MCF 10A (cell line): Measurements from ENCODE around the gene ARHGAP15. TPM values are rescaled to one million over a fixed set of nuclear protein-coding genes. Genes with fewer than 3 reads are reported as not detected.

Source experiments
- BruUV-seq: library from RNA; stranded (reverse); fragments of 400-500 nt; replicated peaks from 2 replicates; lab custom pipeline; 2021; lab: Mats Ljungman, UMichigan
- CTCF ChIA-PET: fragments of 300-600 bp; sonication (Branson Sonifier 250); formaldehyde crosslinking; extraction: SDS; loops from one replicate; lab custom pipeline; 2021; ENCODE audit warnings: antibody characterized with exemption, inconsistent platforms; lab: Yijun Ruan, JAX
- POLR2A ChIA-PET: fragments of 300-600, 350-650 bp; sonication (Branson Sonifier 250); formaldehyde crosslinking; extraction: SDS; loops from one replicate; lab custom pipeline; 2020; ENCODE audit warnings: antibody characterized with exemption, inconsistent platforms; lab: Yijun Ruan, JAX
- DNase-seq: peaks from one replicate; pipeline ENCODE4 v3.0.0-alpha.2; 2018; ENCODE audit not compliant: unreplicated experiment
- H3K27ac Mint-ChIP-seq: one replicate; pipeline ENCODE4 v1.8.0; 2022; ENCODE audit warnings: mild to moderate bottlenecking, low read depth, mixed read lengths; ENCODE audit not compliant: unreplicated experiment
- H3K27me3 Mint-ChIP-seq: one replicate; pipeline ENCODE4 v1.8.0; 2022; ENCODE audit warnings: mixed read lengths; ENCODE audit not compliant: insufficient read depth, unreplicated experiment
- H3K36me3 Mint-ChIP-seq: one replicate; pipeline ENCODE4 v1.8.0; 2022; ENCODE audit warnings: mild to moderate bottlenecking, moderate library complexity, mixed read lengths; ENCODE audit not compliant: insufficient read depth, unreplicated experiment
- H3K4me1 Mint-ChIP-seq: one replicate; pipeline ENCODE4 v1.8.0; 2022; ENCODE audit warnings: mixed read lengths; ENCODE audit not compliant: insufficient read depth, unreplicated experiment
- H3K4me3 Mint-ChIP-seq: one replicate; pipeline ENCODE4 v1.8.0; 2022; ENCODE audit warnings: mild to moderate bottlenecking, moderate library complexity, mixed read lengths; ENCODE audit not compliant: unreplicated experiment
- H3K9me3 Mint-ChIP-seq: one replicate; pipeline ENCODE4 v1.8.0; 2022; ENCODE audit warnings: mixed read lengths; ENCODE audit not compliant: unreplicated experiment
- CTCF ChIP-seq: fragments of 200-600 bp; IDR thresholded peaks from one replicate; pipeline ENCODE4 v1.8.0; 2022; ENCODE audit warnings: antibody characterized with exemption, mild to moderate bottlenecking; ENCODE audit not compliant: unreplicated experiment
- intact Hi-C: fragments of 100-400 bp; cut with micrococcal nuclease; formaldehyde crosslinking; loops from 2 replicates; pipeline ENCODE4 v1.14.1; 2022
- total RNA-seq: library from RNA; stranded (reverse); gene quantifications from 2 replicates; pipeline ENCODE4 v1.2.3, GENCODE V29; 2022

The ARHGAP15 gene
- total RNA-seq, 1 experiment from 2014 or later = not detected

DNA sequence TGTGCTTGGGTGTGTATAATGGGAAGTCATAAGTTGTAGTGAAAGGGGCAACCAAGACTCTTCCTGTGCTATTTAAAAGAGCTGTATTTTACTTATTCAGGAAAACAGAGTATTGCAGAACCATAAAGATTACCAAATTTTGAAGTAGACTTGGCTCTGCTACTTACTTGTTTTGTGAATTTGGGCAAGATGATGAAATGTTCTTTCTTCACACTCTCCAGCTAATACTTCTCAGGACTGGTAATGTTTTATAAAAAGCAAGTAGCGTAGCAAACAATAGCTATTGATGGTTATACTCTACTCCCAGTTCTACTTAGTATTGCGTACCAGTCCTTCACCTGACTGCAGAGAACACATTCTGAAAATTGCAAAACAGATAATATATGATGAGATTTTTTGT is 374.1 kb downstream of the ARHGAP15 start:
- H3K4me1 Mint-ChIP-seq = no peaks in the 10 kb centered on the region
- H3K27me3 Mint-ChIP-seq = no peaks in the 10 kb centered on the region
- no peak overlapping the region for H3K27ac Mint-ChIP-seq
- ChIA-PET CTCF (no interaction called here), POLR2A (interaction anchor here (0.6 kb wide), 1 partner anchor 1025 kb away, joined by 3 read pairs; no protein-coding TSS in a partner anchor)
- no peak overlapping the region for H3K4me3 Mint-ChIP-seq
- no peaks in the 10 kb centered on the region for H3K36me3 Mint-ChIP-seq
- no peak for DNase-seq
- no peak for TF ChIP-seq CTCF
- no TSS peak for BruUV-seq
- intact Hi-C loops = no loop called here
- H3K9me3 Mint-ChIP-seq = no peaks in the 10 kb centered on the region

DNA sequence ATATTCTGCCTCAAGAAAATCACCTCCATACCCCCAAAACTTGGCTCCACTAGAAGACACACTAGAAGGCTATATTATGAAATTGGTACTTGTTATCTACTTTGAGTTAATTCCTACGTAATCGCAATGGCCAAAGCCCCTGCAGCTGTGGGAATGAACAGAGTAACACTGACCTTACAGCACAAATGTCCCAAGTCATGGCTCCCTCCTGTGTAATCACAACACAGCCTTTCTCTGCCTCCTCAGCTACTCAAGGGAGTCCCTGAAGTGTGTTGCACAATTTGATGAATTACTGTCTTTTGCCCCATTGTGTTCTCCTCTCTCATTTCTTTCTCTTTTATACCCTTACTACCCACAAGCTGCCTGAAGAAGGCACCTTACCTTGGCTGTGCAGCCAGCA is 375.2 kb downstream of the ARHGAP15 start:
- BruUV-seq = no TSS peak
- intact Hi-C loops = no loop called here
- CTCF ChIA-PET = interaction anchor here (0.6 kb wide), 1 partner anchor 180 kb away, joined by 4 read pairs; no protein-coding TSS in a partner anchor
- POLR2A ChIA-PET = interaction anchor here (0.8 to 1.2 kb wide), 2 partner anchors 16 to 32 kb away, joined by 3 to 4 read pairs; no protein-coding TSS in a partner anchor
- TF ChIP-seq CTCF = no peak
- Mint-ChIP-seq H3K27me3 (no peaks in the 10 kb centered on the region), H3K36me3 (no peaks in the 10 kb centered on the region), H3K4me1 (no peaks in the 10 kb centered on the region), H3K4me3 (no peak overlapping the region), H3K27ac (no peak overlapping the region), H3K9me3 (no peaks in the 10 kb centered on the region)
- no peak for DNase-seq

- H3K4me3 Mint-ChIP-seq = no peak overlapping the region
- TF ChIP-seq CTCF = no peak
- H3K9me3 Mint-ChIP-seq = no peaks in the 10 kb centered on the region
- H3K36me3 Mint-ChIP-seq = no peaks in the 10 kb centered on the region
- POLR2A ChIA-PET = interaction anchor here (1.2 kb wide), 1 partner anchor 17 kb away, joined by 3 read pairs; no protein-coding TSS in a partner anchor
- CTCF ChIA-PET = no interaction called here
- DNase-seq = no peak
- H3K27ac Mint-ChIP-seq = no peak overlapping the region
- no peaks in the 10 kb centered on the region for H3K27me3 Mint-ChIP-seq
- H3K4me1 Mint-ChIP-seq = no peaks in the 10 kb centered on the region
- BruUV-seq = no TSS peak
- intact Hi-C loops = no loop called here
These were observed 376.3 kb downstream of the ARHGAP15 start for GRCh38 chr2:143505542-143505941.

- no peak for TF ChIP-seq CTCF
- Mint-ChIP-seq H3K27ac (no peak overlapping the region), H3K9me3 (no peaks in the 10 kb centered on the region), H3K36me3 (no peaks in the 10 kb centered on the region), H3K27me3 (no peaks in the 10 kb centered on the region), H3K4me3 (no peak overlapping the region), H3K4me1 (peaks cover 13% of the 10 kb centered on the region)
- DNase-seq = peak; percentile 49
- ChIA-PET POLR2A (interaction anchor here (0.5 kb wide), 1 partner anchor 572 kb away, joined by 3 read pairs; no protein-coding TSS in a partner anchor), CTCF (interaction anchor here (0.6 to 1.3 kb wide), 3 partner anchors 13 to 314 kb away, joined by 3 to 4 read pairs (median 4); no protein-coding TSS in a partner anchor)
- intact Hi-C loops = loop anchor here (5.0 kb wide), 1 partner anchor 1969 kb away; no protein-coding TSS in a partner anchor
- BruUV-seq = no TSS peak
These were observed 383.9 kb downstream of the ARHGAP15 start for GRCh38 chr2:143513081-143513480.
